Measurements from ENCODE around the gene BMPR1B.
A peak's percentile ranks its signal among the peaks of the same experiment; 100 is the strongest.

Gene BMPR1B

GRCh38 chr4:95204267-95204844 is 446.6 kb downstream of the BMPR1B start:
- no peak overlapping the region for H3K4me3 ChIP-seq (ENCODE audit: low read depth, low read length)
- TF ChIP-seq CTCF (IDR thresholded peaks at IDR 0.05; ENCODE audit: low read depth, low read length, missing control alignments): no peak
- peak; percentile 26 for DNase-seq (ENCODE audit: low read depth)
- in situ Hi-C loops (cut with HindIII; ENCODE audit: low sequenced_read_pairs): no loop called here

GRCh38 chr4:95204873-95205272 is 447.1 kb downstream of the BMPR1B start:
- in situ Hi-C loops (cut with HindIII; ENCODE audit: low sequenced_read_pairs): no loop called here
- no peak overlapping the region for H3K4me3 ChIP-seq (ENCODE audit: low read depth, low read length)
- peak; percentile 59 for TF ChIP-seq CTCF (IDR thresholded peaks at IDR 0.05; ENCODE audit: low read depth, low read length, missing control alignments)
- no peak for DNase-seq (ENCODE audit: low read depth)
